ENCODE measurements around the gene DAZL. TPM values are rescaled to one million over a fixed set of nuclear protein-coding genes. Genes with fewer than 3 reads are reported as not detected.

DAZL gene
- polyA plus RNA-seq, 1 of the 3 experiments (the other 2 are of a cell fraction), result not detected

GRCh38 chr3:16607718-16608117 is 2.5 kb upstream of the DAZL start (continued):
- no peak for TF ChIP-seq REST (IDR thresholded peaks at IDR 0.05; ENCODE audit: low read depth, low read length)
- TF ChIP-seq PBX3 (IDR thresholded peaks at IDR 0.05), result no peak

- Histone ChIP-seq H3K27ac (ENCODE audit: low read depth in 2 of 2, low read length in 1 of 2) (no peak overlapping the region), H3K4me2 (no peak overlapping the region), H3K4me1 (ENCODE audit: control insufficient read depth in 1 of 2, insufficient read depth in 2 of 2, low read depth in 1 of 2, low read length in 1 of 2) (no peaks in the 10 kb centered on the region), H4K20me1 (ENCODE audit: insufficient read depth) (no peaks in the 10 kb centered on the region), H3F3A (replicated peaks; ENCODE audit: insufficient read depth) (peaks cover 5% of the 10 kb centered on the region), H3K27me3 (ENCODE audit: insufficient read depth) (no peaks in the 10 kb centered on the region), H3K36me3 (replicated peaks in 1 of 2; ENCODE audit: control insufficient read depth in 1 of 2, insufficient read depth in 2 of 2, low read length in 1 of 2) (no peaks in the 10 kb centered on the region), H3K9me2 (no peaks in the 10 kb centered on the region), H3K9ac (no peak overlapping the region), H3K79me2 (ENCODE audit: insufficient read depth) (no peaks in the 10 kb centered on the region), H2AFZ (ENCODE audit: low read depth) (no peak overlapping the region), H3K9me3 (no peaks in the 10 kb centered on the region), H3K4me3 (ENCODE audit: low read depth in 2 of 2, low read length in 1 of 2) (no peak overlapping the region)
- no peak for TF ChIP-seq TEAD4 (IDR thresholded peaks at IDR 0.05; ENCODE audit: borderline replicate concordance, insufficient read depth)
- no peak for TF ChIP-seq FOXJ3 (CRISPR knock-in tag; IDR thresholded peaks at IDR 0.05)
- no peak for TF ChIP-seq RCOR1 (IDR thresholded peaks at IDR 0.05; ENCODE audit: low read length)
- no peak for TF ChIP-seq NRF1 (IDR thresholded peaks at IDR 0.05; ENCODE audit: low read depth, low read length)
- TF ChIP-seq FOSL2 (IDR thresholded peaks at IDR 0.05; ENCODE audit: borderline replicate concordance, low read depth), result no peak
- DNase-seq, result no peak
- ChIA-PET CTCF (interaction anchor here (0.6 to 1.4 kb wide), 2 partner anchors 626 to 807 kb away, joined by 3 read pairs; no protein-coding TSS in a partner anchor), POLR2A (no interaction called here)
- 78% methylated on average over 4 of the region's 4 CpGs for WGBS (ENCODE audit: low lambda C conversion rate)
Measured at GRCh38 chr3:16606398-16606797, 1.2 kb upstream of the DAZL start.

- no peak for TF ChIP-seq MXI1 (IDR thresholded peaks at IDR 0.05; ENCODE audit: low read depth, low read length)
- no peak for TF ChIP-seq RCOR1 (IDR thresholded peaks at IDR 0.05; ENCODE audit: low read length)
- TF ChIP-seq EP300 (IDR thresholded peaks at IDR 0.05; ENCODE audit: borderline replicate concordance in 1 of 2, low read depth in 1 of 2, low read length in 1 of 2), result no peak
- TF ChIP-seq SMC3 (IDR thresholded peaks at IDR 0.05; ENCODE audit: low read depth, low read length), result no peak
- TF ChIP-seq NRF1 (IDR thresholded peaks at IDR 0.05; ENCODE audit: low read depth, low read length), result no peak
- no peak for TF ChIP-seq TAF1 (IDR thresholded peaks at IDR 0.05; ENCODE audit: borderline replicate concordance, low read depth, low read length)
- no peak for TF ChIP-seq FOXM1 (IDR thresholded peaks at IDR 0.05; ENCODE audit: low read depth)
- TF ChIP-seq NFIC (IDR thresholded peaks at IDR 0.05; ENCODE audit: borderline replicate concordance), result no peak
- H2AFZ ChIP-seq (ENCODE audit: low read depth), result no peak overlapping the region; the same call in 1 of the 2 replicates
- no peaks in the 10 kb centered on the region for H3K9me2 ChIP-seq
- H3K4me3 ChIP-seq (ENCODE audit: low read depth in 2 of 2, low read length in 1 of 2), result no peak overlapping the region
- POLR2A ChIA-PET, result no interaction called here
- no peaks in the 10 kb centered on the region for H3K36me3 ChIP-seq (replicated peaks in 1 of 2; ENCODE audit: control insufficient read depth in 1 of 2, insufficient read depth in 2 of 2, low read length in 1 of 2)
- H3K27me3 ChIP-seq (ENCODE audit: insufficient read depth), result no peaks in the 10 kb centered on the region
- no peak overlapping the region for H3K9ac ChIP-seq
- no peaks in the 10 kb centered on the region for H3K4me1 ChIP-seq (ENCODE audit: control insufficient read depth in 1 of 2, insufficient read depth in 2 of 2, low read depth in 1 of 2, low read length in 1 of 2)
- 84% methylated on average over 8 of the region's 8 CpGs for WGBS (ENCODE audit: low lambda C conversion rate)
- no peak overlapping the region for H3K27ac ChIP-seq (ENCODE audit: low read depth in 2 of 2, low read length in 1 of 2)
- no peaks in the 10 kb centered on the region for H3K9me3 ChIP-seq
- no peaks in the 10 kb centered on the region for H4K20me1 ChIP-seq (ENCODE audit: insufficient read depth)
- DNase-seq, result no peak
- no peak overlapping the region for H3K4me2 ChIP-seq
- no peaks in the 10 kb centered on the region for H3K79me2 ChIP-seq (ENCODE audit: insufficient read depth)
- H3F3A ChIP-seq (replicated peaks; ENCODE audit: insufficient read depth), result peaks cover 5% of the 10 kb centered on the region
- CTCF ChIA-PET, result interaction anchor here (1.4 kb wide), 1 partner anchor 626 kb away, joined by 3 read pairs; no protein-coding TSS in a partner anchor
Measured at GRCh38 chr3:16605966-16606365, 743 bp upstream of the DAZL start.

Data from SK-N-SH (cell line).